Stimulated activated CD4-positive, alpha-beta T cell treated with anti-CD3 and anti-CD28 coated beads, Interleukin-4, amount 100 ng/mL, for 24 hours (primary cell): ENCODE data around the gene SOX10.

Source experiments
- DNase-seq: peaks from one replicate; pipeline ENCODE4 v3.0.0-alpha.2; 2020

The SOX10 gene

DNA sequence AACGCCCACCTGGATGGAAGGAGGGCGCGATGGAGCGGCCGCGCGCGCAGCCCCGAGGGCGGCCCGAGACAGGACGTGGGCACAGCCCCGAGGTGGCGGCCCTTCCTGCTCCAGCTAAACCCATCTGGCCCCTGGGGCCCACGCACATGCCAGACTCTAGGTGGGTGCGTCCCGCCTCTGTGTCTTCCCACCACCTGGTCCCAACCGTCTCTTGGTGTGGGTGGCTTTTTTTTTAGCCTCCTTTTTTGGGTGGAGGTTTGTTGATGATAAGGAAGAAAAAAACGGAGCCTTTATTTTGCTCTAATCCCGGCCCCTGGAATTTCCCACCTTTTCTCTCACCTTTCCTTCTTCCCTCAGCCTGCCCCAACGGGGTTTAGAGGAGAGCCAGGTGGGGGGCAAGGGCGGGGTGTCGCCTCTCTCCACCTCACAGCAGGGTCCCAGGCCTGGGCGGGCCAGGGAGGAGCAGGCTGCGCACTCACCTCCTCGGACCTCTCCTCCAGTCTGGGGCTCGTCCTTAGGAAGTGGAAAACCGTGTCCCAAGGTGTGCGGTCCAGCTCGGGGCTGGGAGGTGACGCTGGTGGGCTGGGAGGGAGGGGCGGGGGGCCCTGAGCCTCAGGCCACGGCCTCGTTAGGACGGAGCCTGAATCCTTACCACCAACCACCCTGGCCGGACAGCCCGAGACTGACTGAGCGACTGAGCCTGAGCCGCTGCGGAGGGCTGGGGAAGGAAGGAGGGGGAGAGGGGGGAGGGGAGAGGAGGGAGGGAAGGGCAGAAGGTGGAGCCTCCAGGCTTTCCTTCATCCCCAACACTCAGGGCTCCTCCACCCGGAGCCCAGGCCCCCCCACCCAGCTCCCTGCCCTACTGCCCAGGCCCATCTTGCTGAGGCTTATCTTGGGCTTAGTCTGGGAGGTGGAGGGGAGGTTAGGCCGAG lies at the start of gene SOX10:
Gene SOX10 (minus strand): TSS at position 696 of the 932 bp plus-strand sequence. CDS start 771 bp downstream, outside the sequence.
- DNase-seq = no peak

DNA sequence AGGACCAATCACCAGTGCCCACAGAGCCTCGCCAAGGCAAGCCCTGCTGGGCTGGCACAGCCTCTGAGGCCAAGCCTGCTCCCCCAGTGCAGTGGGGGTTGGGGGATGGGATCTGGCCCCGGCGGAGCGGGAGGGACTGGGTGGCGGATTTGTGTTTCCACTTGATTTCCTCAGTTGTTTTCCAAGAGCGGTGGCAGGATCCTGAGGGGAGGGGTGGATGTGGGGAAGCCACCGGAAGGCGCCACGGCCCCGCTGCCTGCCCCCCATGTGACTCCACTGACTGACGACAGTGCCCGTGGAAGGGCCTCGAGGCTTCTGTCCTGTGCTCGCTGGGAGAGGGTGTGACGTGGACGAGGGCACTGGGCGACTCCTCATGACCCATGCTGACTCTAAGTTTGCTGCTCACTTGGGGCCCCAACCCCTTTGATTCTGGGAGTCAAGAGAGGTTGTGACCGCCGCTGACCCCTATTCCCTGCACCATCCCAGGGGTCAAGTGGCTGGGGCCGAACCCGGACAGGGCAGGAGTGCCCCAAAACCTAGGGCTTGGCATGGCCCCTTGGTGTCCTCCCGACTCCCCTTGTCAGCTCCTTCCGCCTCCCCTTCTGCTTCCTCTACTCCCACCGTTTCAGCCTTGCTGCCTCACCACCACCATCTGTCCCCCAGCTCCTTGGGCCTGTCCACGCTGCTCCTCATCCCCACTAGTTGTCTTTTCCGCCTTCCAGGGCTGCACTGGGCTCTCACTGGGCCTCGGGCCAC lies 49.3 kb upstream of the SOX10 start:
- no peak for DNase-seq

GRCh38 chr22:38032681-38033521 lies 48.5 kb upstream of the SOX10 start:
- DNase-seq = no peak

GRCh38 chr22:38031491-38031890 lies 47.1 kb upstream of the SOX10 start:
- no peak for DNase-seq

DNA sequence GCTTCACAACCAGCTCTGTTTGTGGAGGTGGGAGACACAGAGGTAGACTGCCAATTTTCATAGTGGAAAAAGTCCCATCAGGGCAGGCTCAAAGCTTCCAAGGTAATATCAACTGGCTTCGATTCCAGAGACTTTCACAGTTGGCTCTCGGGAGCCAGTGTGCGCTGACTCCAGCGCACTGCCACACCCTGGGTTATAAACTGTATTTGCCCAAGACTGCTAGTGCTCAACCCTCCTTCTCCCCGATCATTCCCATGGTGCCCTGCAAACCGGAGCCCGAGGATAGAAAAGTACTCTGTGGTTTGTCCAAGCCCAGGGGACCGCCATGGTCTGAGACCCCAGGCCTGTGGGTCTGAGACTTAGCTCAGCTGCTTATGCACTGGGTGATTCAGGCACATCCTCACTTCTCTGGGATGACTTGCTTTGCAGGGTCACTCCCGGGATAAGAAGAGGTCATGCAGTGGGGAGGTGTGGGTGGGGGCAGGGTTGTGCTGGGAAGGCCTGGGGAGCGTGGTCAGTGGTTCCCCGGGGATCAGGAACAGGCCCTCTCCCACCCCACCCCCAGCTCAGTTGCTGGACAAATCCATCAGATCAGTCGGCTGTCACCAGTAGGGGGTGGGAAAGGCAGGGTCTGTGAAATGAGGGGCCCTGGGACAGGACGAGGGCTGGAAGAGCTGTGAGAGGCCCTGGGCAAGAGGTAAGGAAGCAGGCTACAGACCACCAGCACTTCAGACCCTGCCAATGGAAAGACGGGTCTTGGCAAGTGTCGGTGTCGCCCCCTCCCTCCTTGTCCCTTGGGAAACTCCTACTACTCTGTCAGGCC lies 46.2 kb upstream of the SOX10 start:
- DNase-seq = no peak

GRCh38 chr22:38029901-38030300 lies 45.5 kb upstream of the SOX10 start:
- no peak for DNase-seq

DNA sequence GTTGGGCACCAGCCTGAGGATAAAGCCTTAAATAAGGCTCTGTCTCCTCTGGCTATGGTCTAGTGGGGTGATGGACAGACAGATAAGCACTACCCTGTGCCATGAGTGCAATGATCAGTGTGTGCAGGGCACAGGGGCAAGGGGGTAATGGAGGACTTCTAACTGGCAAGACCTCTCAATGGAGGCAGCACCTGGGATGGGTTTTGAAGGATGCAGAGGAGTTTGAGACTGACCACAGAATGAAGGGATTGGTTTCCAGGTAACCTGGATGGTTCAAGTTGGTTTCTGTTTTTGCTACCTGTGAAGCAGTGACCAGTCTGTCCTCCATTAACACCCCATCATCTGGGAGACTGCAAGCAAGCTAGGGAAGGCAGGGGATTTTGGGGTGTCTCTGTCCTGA lies 45.0 kb upstream of the SOX10 start:
- DNase-seq = no peak

- no peak for DNase-seq
Observed at GRCh38 chr22:38028344-38029130, 44.2 kb upstream of the SOX10 start.

DNA sequence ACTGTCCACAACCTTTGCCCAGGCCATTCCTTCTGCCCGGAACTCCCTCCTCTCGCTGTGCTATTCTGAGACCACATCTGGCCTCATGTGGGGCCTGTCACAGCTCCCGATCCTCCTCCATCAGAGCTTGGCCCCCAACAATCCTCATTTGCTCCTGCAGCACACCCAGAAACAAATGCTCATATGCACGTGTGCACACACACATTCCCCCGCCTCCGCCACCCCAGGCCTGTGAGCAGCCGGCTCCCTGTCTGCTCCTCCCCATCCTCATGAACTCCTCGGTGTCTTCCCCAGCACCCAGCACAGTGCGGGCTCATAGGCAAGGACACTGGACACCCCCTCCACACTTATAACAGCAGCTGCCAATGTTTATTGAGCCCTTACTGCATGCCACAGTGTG lies 43.1 kb upstream of the SOX10 start:
- DNase-seq = no peak

- no peak for DNase-seq
Observed at GRCh38 chr22:38026130-38027111, 42.1 kb upstream of the SOX10 start.

DNA sequence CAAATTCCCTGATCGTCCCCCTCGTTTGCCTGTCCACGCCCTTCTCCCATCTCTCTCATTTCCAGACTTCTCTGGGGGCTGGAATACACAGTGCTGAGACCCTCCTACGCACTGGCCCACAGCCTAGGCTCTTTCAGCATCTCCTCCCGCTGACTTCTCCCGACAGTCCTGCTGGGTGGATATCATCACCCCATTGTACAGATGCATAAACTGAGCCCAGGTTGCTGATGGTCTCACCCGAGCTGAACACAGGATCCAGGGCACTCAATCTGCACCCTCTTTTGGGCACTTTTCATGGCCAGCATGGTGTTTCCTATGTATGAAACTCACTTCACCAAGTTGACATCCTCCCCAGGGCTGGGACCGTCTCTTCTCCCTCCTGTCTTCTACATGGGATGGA lies 41.2 kb upstream of the SOX10 start:
- DNase-seq = no peak

DNA sequence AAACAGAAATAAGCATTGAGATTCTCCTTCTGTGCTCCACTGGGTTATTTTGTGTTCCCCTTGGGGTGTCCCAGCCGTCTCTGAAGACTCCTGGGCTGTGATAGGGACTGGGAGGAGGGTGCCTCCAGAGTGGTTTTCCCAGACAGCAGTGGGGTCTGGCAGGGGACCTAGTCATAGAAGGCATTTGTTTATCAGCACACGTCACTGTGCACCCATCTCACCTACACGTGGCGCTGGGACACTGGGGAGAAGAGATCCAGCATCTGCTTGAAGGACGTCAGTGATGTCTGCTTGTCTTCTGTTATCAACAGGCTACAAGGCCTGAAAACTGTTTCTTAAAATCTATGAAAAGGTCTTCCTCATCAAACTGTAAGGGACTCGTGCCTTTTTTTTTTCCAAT lies 38.7 kb upstream of the SOX10 start:
- no peak for DNase-seq

DNA sequence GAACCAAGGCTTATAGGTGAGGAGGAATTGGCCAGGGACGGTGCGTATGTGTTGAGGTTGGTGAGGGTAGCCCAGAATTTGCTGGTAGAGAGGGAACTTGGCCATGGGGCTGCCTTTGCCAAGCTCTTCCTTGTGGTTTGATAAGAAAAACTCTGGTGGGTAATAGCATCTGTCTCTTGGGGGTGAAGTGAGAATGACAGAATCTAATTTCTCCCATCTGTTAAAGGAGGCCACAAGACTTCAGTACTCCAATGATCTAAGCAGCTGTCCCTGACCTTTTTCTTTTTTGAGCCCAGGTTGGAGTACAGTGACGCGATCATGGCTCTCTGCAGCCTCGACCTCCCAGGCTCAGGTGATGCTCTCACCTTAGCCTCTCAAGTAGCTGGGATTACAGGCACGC lies 36.9 kb upstream of the SOX10 start:
- no peak for DNase-seq

- no peak for DNase-seq
Observed at GRCh38 chr22:38018938-38019827, 34.8 kb upstream of the SOX10 start.

GRCh38 chr22:38017939-38018885 lies 33.9 kb upstream of the SOX10 start:
- no peak for DNase-seq

- DNase-seq = no peak
Observed at GRCh38 chr22:38017272-38017920, 33.0 kb upstream of the SOX10 start.
